Measurements from ENCODE around the gene ZNF200.
"Not testable (repeated sequence)": the region's sequence is repeated elsewhere in the genome, so short reads cannot be mapped to it uniquely, and the experiment has no call there.

Gene ZNF200

GRCh38 chr16:3214904-3215600 lies 19.9 kb downstream of the ZNF200 start:
- DNase-seq (ENCODE audit: low spot score) (no peak), ATAC-seq (ENCODE audit: low read depth) (no peak)
- Histone ChIP-seq H3K9me3 (ENCODE audit: severe bottlenecking) (no peaks in the 10 kb centered on the region), H3K4me3 (ENCODE audit: severe bottlenecking) (no peak overlapping the region), H3K36me3 (ENCODE audit: low read depth) (no peaks in the 10 kb centered on the region), H3K27me3 (ENCODE audit: insufficient read depth, poor library complexity, severe bottlenecking) (no peaks in the 10 kb centered on the region), H3K4me1 (ENCODE audit: insufficient read depth, poor library complexity, severe bottlenecking) (no peaks in the 10 kb centered on the region), H3K27ac (ENCODE audit: poor library complexity, severe bottlenecking) (no peak overlapping the region)
- TF ChIP-seq, protein P1, sequence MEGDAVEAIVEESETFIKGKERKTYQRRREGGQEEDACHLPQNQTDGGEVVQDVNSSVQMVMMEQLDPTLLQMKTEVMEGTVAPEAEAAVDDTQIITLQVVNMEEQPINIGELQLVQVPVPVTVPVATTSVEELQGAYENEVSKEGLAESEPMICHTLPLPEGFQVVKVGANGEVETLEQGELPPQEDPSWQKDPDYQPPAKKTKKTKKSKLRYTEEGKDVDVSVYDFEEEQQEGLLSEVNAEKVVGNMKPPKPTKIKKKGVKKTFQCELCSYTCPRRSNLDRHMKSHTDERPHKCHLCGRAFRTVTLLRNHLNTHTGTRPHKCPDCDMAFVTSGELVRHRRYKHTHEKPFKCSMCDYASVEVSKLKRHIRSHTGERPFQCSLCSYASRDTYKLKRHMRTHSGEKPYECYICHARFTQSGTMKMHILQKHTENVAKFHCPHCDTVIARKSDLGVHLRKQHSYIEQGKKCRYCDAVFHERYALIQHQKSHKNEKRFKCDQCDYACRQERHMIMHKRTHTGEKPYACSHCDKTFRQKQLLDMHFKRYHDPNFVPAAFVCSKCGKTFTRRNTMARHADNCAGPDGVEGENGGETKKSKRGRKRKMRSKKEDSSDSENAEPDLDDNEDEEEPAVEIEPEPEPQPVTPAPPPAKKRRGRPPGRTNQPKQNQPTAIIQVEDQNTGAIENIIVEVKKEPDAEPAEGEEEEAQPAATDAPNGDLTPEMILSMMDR (IDR thresholded peaks at IDR 0.05; ENCODE audit: poor library complexity, severe bottlenecking), result no peak

GRCh38 chr16:3212567-3212966 lies 22.4 kb downstream of the ZNF200 start:
- no peak overlapping the region for H3K27ac ChIP-seq (ENCODE audit: poor library complexity, severe bottlenecking)

DNA sequence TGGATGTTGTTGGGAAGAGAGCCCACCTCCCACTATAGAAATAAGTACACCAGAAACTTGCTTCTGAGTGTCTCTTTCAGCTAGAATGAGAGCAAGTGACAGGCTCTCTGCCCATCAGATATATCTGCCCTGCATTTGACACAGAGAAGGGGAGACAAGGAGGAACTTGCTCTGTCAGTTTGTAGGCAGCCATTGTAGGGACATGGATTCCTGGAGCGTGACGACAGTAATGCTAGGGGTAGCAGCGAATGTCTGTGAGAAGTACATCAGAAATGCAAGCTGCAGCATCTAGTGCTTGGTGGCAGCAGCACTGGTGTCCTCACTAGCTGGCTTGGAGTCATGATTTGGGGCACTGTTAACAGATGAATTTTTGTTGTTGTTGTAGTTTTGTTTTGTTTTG lies 23.0 kb downstream of the ZNF200 start:
- no peaks in the 10 kb centered on the region for H3K9me3 ChIP-seq (ENCODE audit: severe bottlenecking)
- H3K27me3 ChIP-seq (ENCODE audit: insufficient read depth, poor library complexity, severe bottlenecking), result no peaks in the 10 kb centered on the region
- H3K27ac ChIP-seq (ENCODE audit: poor library complexity, severe bottlenecking), result no peak overlapping the region
- no peaks in the 10 kb centered on the region for H3K36me3 ChIP-seq (ENCODE audit: low read depth)
- TF ChIP-seq, protein P1 (IDR thresholded peaks at IDR 0.05; ENCODE audit: poor library complexity, severe bottlenecking), result no peak
- DNase-seq (ENCODE audit: low spot score), result no peak
- no peak overlapping the region for H3K4me3 ChIP-seq (ENCODE audit: severe bottlenecking)
- no peak for ATAC-seq (ENCODE audit: low read depth)
- no peaks in the 10 kb centered on the region for H3K4me1 ChIP-seq (ENCODE audit: insufficient read depth, poor library complexity, severe bottlenecking)

More at GRCh38 chr16:3212567-3212966, 22.4 kb downstream of the ZNF200 start:
- ATAC-seq (ENCODE audit: low read depth) (no peak), DNase-seq (ENCODE audit: low spot score) (no peak)
- TF ChIP-seq, protein P1 (IDR thresholded peaks at IDR 0.05; ENCODE audit: poor library complexity, severe bottlenecking), result no peak
- no peaks in the 10 kb centered on the region for H3K4me1 ChIP-seq (ENCODE audit: insufficient read depth, poor library complexity, severe bottlenecking)
- no peaks in the 10 kb centered on the region for H3K27me3 ChIP-seq (ENCODE audit: insufficient read depth, poor library complexity, severe bottlenecking)
- no peak overlapping the region for H3K4me3 ChIP-seq (ENCODE audit: severe bottlenecking)
- no peaks in the 10 kb centered on the region for H3K9me3 ChIP-seq (ENCODE audit: severe bottlenecking)
- no peaks in the 10 kb centered on the region for H3K36me3 ChIP-seq (ENCODE audit: low read depth)

GRCh38 chr16:3207086-3207953 lies 27.6 kb downstream of the ZNF200 start:
- Histone ChIP-seq H3K27ac (ENCODE audit: poor library complexity, severe bottlenecking) (no peak overlapping the region), H3K4me3 (ENCODE audit: severe bottlenecking) (no peak overlapping the region), H3K36me3 (ENCODE audit: low read depth) (no peaks in the 10 kb centered on the region), H3K27me3 (ENCODE audit: insufficient read depth, poor library complexity, severe bottlenecking) (no peaks in the 10 kb centered on the region), H3K4me1 (ENCODE audit: insufficient read depth, poor library complexity, severe bottlenecking) (no peaks in the 10 kb centered on the region), H3K9me3 (ENCODE audit: severe bottlenecking) (peaks cover 7% of the 10 kb centered on the region)
- DNase-seq (ENCODE audit: low spot score), result no peak
- TF ChIP-seq, protein P1 (IDR thresholded peaks at IDR 0.05; ENCODE audit: poor library complexity, severe bottlenecking), result no peak
- ATAC-seq (ENCODE audit: low read depth), result no peak

DNA sequence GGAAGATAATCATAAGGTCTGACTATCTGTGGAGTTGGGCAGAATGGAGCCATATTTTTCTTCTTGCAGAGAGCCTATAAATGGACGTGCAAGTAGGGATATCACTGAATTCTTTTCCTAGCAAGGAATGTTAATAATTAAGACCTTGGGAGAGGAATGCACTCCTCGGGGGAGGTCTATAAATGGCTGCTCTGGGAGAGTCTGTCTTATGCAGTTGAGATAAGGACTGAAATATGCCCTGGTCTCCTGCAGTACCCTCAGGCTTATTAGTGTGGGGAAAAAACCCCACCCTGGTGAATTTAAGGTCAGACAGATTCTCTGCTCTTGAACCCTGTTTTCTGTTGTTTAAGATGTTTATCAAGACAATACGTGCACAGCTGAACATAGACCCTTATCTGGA lies 29.0 kb downstream of the ZNF200 start:
- not testable (repeated sequence) for DNase-seq (ENCODE audit: low spot score); H3K9me3 ChIP-seq (ENCODE audit: severe bottlenecking); H3K36me3 ChIP-seq (ENCODE audit: low read depth); H3K4me1 ChIP-seq (ENCODE audit: insufficient read depth, poor library complexity, severe bottlenecking); ATAC-seq (ENCODE audit: low read depth); H3K4me3 ChIP-seq (ENCODE audit: severe bottlenecking); H3K27ac ChIP-seq (ENCODE audit: poor library complexity, severe bottlenecking); H3K27me3 ChIP-seq (ENCODE audit: insufficient read depth, poor library complexity, severe bottlenecking)
